Measurements from ENCODE around the gene FLG.
"Not testable (repeated sequence)": the region's sequence is repeated elsewhere in the genome, so short reads cannot be mapped to it uniquely, and the experiment has no call there.

Gene FLG

GRCh38 chr1:152325111-152325510, at the start of gene FLG:
TSS of gene FLG (minus strand) at chr1:152325239. CDS start at chr1:152315456, 9,783 bp downstream.
- no peak for DNase-seq

GRCh38 chr1:152374451-152374850, 49.4 kb upstream of the FLG start:
- DNase-seq: no peak

- DNase-seq: no peak
Measured at GRCh38 chr1:152372672-152373071, 47.6 kb upstream of the FLG start.

- no peak for DNase-seq
Measured at GRCh38 chr1:152367436-152367835, 42.4 kb upstream of the FLG start.

GRCh38 chr1:152359906-152360305, 34.9 kb upstream of the FLG start, which contains the start of gene FLG2:
TSS of gene FLG2 (minus strand) at chr1:152360006. CDS start at chr1:152358884, 1,122 bp downstream.
- no peak for DNase-seq

GRCh38 chr1:152356736-152357135, 31.7 kb upstream of the FLG start:
- no peak for DNase-seq

GRCh38 chr1:152349611-152350010, 24.6 kb upstream of the FLG start:
- no peak for DNase-seq

GRCh38 chr1:152348447-152348846, 23.4 kb upstream of the FLG start:
- no peak for DNase-seq

- DNase-seq: no peak
Measured at GRCh38 chr1:152347116-152347728, 22.2 kb upstream of the FLG start.

- DNase-seq: no peak
Measured at GRCh38 chr1:152344438-152344837, 19.4 kb upstream of the FLG start.

GRCh38 chr1:152343006-152343405, 18.0 kb upstream of the FLG start:
- DNase-seq: no peak

- DNase-seq: no peak
Measured at GRCh38 chr1:152335399-152335798, 10.4 kb upstream of the FLG start.

GRCh38 chr1:152328801-152329391, 3.9 kb upstream of the FLG start:
- DNase-seq: no peak

- no peak for DNase-seq
Measured at GRCh38 chr1:152313970-152314369, 11.1 kb downstream of the FLG start.

GRCh38 chr1:152313319-152313801, 11.7 kb downstream of the FLG start:
- DNase-seq: no peak

GRCh38 chr1:152312169-152312568, 12.9 kb downstream of the FLG start:
- DNase-seq: not testable (repeated sequence)

- no peak for DNase-seq
Measured at GRCh38 chr1:152309955-152310354, 15.1 kb downstream of the FLG start.

- DNase-seq: not testable (repeated sequence)
Measured at GRCh38 chr1:152309320-152309901, 15.6 kb downstream of the FLG start.

GRCh38 chr1:152308758-152309157, 16.3 kb downstream of the FLG start:
- DNase-seq: not testable (repeated sequence)

GRCh38 chr1:152307970-152308369, 17.1 kb downstream of the FLG start:
- not testable (repeated sequence) for DNase-seq

- not testable (repeated sequence) for DNase-seq
Measured at GRCh38 chr1:152306123-152306522, 18.9 kb downstream of the FLG start.

- not testable (repeated sequence) for DNase-seq
Measured at GRCh38 chr1:152304773-152305172, 20.3 kb downstream of the FLG start.

GRCh38 chr1:152303139-152303872, 21.7 kb downstream of the FLG start:
- DNase-seq: not testable (repeated sequence)

All from islet precursor cell (in vitro differentiated cells).